HG02840 (cell line): ENCODE results near the gene KIAA1671.

Experiments
- ATAC-seq: cut with Tn5 transposase; IDR thresholded peaks from one replicate; pipeline ENCODE4 v1.9.1; 2021; ENCODE audit warnings: mild to moderate bottlenecking, moderate library complexity, moderate number of reproducible peaks; ENCODE audit not compliant: unreplicated experiment, low FRiP score

Gene KIAA1671

GRCh38 chr22:25032066-25032465 is 79.5 kb downstream of the KIAA1671 start:
- no peak for ATAC-seq

GRCh38 chr22:25035715-25036114 is 83.2 kb downstream of the KIAA1671 start:
- ATAC-seq = no peak

- no peak for ATAC-seq
Measured at GRCh38 chr22:25038239-25038638, 85.7 kb downstream of the KIAA1671 start.

- no peak for ATAC-seq
Measured at GRCh38 chr22:25038771-25039170, 86.3 kb downstream of the KIAA1671 start.

DNA sequence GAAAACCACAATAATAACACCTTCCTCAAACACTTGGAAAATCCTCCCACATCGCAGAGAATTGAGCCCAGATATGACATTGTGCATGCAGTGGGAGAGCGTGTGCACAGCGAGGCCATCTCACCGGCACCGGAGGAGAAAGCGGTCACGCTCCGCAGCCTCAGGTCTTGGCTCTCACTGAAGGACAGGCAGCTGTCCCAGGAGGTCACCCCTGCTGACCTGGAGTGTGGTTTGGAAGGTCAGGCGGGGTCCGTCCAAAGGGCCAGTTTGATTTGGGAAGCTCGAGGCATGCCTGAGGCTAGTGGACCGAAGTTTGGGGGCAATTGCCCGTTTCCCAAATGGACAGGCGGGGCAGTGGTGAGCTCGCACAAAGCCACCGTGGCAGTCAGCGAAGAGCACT is 86.7 kb downstream of the KIAA1671 start:
- no peak for ATAC-seq

DNA sequence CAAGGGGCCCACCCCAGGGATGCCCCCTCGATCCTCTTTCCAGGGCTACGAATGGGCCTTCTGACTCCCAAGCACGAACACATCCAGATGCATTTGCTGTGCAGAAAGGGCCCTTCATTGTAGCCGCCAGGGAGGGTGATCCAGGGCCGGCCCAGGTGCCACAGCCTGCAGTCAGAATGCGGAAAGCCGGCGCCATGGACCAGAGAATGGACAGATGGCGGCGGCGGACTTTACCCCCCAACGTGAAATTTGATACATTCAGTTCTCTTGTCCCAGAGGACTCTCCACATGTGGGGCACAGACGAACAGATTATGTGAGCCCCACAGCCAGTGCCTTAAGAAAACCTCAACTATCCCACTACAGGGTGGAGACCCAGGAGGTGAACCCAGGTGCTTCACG is 87.2 kb downstream of the KIAA1671 start:
- no peak for ATAC-seq

GRCh38 chr22:25045159-25045558 is 92.6 kb downstream of the KIAA1671 start:
- no peak for ATAC-seq

- ATAC-seq = no peak
Measured at GRCh38 chr22:25048071-25048470, 95.6 kb downstream of the KIAA1671 start.

GRCh38 chr22:25048659-25049647 is 96.4 kb downstream of the KIAA1671 start:
- ATAC-seq = no peak

DNA sequence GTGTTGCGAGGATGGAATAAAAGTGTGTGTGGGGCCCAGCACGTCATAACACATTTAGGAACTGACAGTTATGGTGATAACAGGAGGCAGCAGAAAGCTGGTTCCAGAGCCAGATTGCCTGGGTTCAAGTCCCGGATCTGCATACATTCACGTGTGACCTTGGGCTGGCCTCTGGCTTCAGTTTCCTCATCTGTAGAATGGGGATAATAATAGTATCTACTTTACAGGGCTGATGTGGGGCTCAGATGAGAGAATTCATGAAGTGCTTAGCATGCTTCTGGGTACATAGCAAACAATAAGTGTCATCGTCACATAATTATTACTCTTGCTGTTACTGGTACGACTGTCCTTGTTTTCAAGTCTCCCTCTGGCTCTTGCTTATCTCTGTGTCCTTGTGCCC is 97.3 kb downstream of the KIAA1671 start:
- ATAC-seq = no peak

- ATAC-seq = no peak
Measured at GRCh38 chr22:25050566-25050965, 98.0 kb downstream of the KIAA1671 start.

DNA sequence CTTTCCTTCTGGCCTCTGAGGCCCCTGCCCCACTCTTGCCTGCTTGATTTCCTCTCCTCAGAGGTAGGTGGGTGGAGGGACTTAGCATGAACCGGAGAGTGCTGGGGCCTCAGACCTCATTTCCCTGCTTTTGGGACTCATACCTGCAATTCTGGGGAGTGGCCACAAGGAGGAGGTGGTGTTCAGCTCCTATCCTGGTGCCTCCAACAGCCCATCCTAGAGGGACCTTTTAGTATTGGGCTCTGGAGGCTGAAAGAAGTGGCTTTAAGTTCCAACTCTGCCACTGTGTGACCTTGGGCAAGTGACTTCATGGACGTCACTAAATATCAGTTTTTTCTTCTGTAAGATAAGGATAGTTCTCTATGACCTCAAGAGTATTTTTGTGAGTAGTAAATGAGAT is 98.6 kb downstream of the KIAA1671 start:
- ATAC-seq = no peak

- ATAC-seq = no peak
Measured at GRCh38 chr22:25051983-25052710, 99.6 kb downstream of the KIAA1671 start.

DNA sequence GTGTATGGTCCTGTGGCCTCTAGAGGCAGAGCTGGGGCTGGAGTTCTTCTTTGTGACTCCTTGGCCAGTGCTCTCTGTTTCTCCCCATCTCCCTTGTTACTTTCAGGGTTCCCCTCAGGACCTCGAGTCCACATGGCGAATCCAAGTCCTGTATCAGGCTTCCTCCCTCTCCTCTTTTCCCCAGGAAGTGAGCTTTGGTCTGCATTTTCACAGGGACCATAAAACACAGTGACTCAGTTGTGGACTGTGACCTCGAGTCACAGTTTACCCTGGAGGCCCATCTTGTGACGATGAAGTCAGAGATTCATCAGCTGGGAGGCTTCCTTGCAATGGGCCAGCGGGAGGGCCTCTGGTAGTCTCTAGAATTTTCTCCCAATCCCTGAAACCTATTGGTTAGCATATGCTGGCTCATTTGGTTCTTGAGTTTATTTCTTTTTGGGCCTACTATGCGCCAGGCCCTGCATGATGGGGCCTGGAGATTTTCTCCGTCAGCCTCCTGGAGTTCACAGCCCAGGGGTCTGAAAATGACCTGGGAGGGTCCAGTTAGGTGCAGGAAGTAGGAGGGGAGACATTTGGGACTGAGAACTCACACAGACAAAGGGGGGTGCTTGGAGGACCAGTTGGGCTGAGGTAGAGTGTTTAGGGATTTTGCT is 100.8 kb downstream of the KIAA1671 start:
- ATAC-seq = no peak

- no peak for ATAC-seq
Measured at GRCh38 chr22:25054943-25055511, 102.5 kb downstream of the KIAA1671 start.

- ATAC-seq = no peak
Measured at GRCh38 chr22:25057013-25057881, 104.7 kb downstream of the KIAA1671 start.

DNA sequence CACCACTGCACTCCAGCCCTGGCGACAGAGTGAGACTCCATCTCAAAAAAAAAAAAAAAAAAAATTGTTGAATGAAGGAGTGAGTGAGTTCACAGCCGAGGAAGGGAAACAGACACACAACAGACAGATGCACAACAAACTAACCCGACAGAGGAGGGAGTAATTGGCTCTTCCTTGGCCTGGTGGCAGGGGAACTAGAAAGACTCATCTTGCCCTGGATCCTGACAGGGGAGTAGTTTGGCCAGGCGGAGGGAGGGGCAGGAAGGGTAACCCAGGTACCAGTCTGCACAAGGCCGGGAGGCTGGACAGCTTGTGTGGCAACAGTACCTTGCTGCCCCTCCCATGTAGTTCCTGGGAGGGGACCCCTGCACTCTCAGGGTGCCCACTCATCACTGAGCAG is 106.9 kb downstream of the KIAA1671 start:
- ATAC-seq = no peak

DNA sequence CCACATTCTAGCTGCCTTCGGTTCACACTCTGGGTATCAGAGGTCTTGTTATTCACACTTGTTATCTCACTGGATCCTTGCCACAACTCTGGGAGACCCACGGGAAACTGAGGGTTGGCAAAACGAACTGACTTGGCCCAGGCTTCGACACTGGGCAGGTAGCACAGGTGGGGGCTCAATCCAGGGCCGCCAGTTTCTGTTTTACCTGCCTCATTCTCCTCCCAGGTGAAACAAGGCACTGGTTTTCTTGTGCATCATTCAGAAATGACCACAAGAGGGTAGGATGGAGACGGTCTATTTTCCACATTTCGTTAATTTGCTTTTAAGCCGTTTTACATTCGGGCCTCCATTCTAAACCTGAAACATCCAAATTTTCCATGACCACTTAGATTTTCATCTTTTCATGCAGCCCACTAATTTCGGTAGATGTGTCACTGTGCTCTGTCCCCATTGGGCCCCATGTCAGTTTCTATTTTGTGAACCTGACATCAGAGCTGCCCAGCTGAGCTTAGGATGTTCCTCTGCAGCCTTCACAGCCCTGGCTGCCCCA is 108.1 kb downstream of the KIAA1671 start:
- ATAC-seq = no peak

DNA sequence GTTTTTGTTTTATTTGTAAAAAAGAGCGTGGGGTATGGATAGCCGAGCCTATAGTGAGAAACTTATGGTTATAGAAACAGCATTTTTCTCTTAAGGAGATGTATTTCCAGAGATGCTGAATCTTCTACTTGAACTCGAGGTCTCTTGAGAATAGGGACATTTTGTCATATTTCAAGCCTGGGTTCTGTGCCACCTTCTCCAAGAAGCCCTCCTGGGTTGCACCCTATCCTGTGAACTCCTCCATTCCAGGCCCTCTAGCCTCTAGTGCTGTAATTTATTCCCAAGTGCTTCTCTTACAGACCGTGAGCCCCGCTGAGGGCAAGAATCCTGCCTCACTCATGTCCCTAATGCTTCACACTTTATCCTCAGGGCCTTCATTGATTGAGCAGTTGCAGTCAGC is 108.6 kb downstream of the KIAA1671 start:
- no peak for ATAC-seq
